SU-DHL-6 (cell line): ENCODE measurements around the gene SPRY4.

Experiments used
- H2AFZ ChIP-seq: fragments of 200-600 bp; sonication (generic); 2 replicates; pipeline ENCODE4 v1.6.1; 2014; ENCODE audit warnings: low read depth, mild to moderate bottlenecking, moderate library complexity, mixed read lengths, antibody characterized with exemption, low read length; ENCODE audit not compliant: severe bottlenecking
- H3F3A ChIP-seq: fragments of 200-600 bp; shearing (Covaris generic); 2 replicates; pipeline ENCODE4 v1.6.0; 2016; ENCODE audit warnings: antibody characterized with exemption, mild to moderate bottlenecking; ENCODE audit not compliant: insufficient read depth
- H3K27ac ChIP-seq: fragments of 200-600 bp; sonication (generic); 2 replicates; pipeline ENCODE4 v1.5.1; 2016; ENCODE audit warnings: low read depth, mild to moderate bottlenecking, low read length, moderate library complexity, mixed read lengths
- H3K27me3 ChIP-seq: fragments of 200-600 bp; sonication (generic), shearing (Covaris generic); 2 replicates; pipeline ENCODE4 v1.6.0; 2014; ENCODE audit warnings: mild to moderate bottlenecking, low read length
- H3K36me3 ChIP-seq: fragments of 200-600 bp; sonication (generic); 2 replicates; pipeline ENCODE4 v1.6.1; 2014; ENCODE audit warnings: mild to moderate bottlenecking, low read length, mixed read lengths
- H3K4me2 ChIP-seq: fragments of 300-600, 200-600 bp; shearing (Covaris generic), sonication (generic); 2 replicates; pipeline ENCODE4 v1.6.0; 2014; ENCODE audit warnings: low read length, low read depth, mild to moderate bottlenecking; ENCODE audit not compliant: poor library complexity, severe bottlenecking
- H3K4me3 ChIP-seq: fragments of 200-600 bp; sonication (generic); 2 replicates; pipeline ENCODE4 v1.5.1; 2014; ENCODE audit warnings: antibody characterized with exemption, low read length, mild to moderate bottlenecking, mixed read lengths; ENCODE audit not compliant: insufficient read depth, poor library complexity, severe bottlenecking
- H3K79me2 ChIP-seq: fragments of 200-600 bp; sonication (generic); 2 replicates; pipeline ENCODE4 v1.6.1; 2014; ENCODE audit warnings: mild to moderate bottlenecking, low read length, moderate library complexity; ENCODE audit not compliant: insufficient read depth
- H3K9ac ChIP-seq: fragments of 200-600 bp; sonication (generic); 2 replicates; pipeline ENCODE4 v1.7.0; 2014; ENCODE audit warnings: mild to moderate bottlenecking, low read length
- H3K9me2 ChIP-seq: fragments of 200-600 bp; sonication (generic); replicated peaks from 2 replicates; pipeline ENCODE4 v1.6.1; 2014; ENCODE audit warnings: low read length; ENCODE audit not compliant: insufficient read depth
- H3K9me3 ChIP-seq: fragments of 200-600 bp; sonication (generic); 2 replicates; pipeline ENCODE4 v1.6.1; 2014; ENCODE audit warnings: low read length, mixed read lengths; ENCODE audit not compliant: insufficient read depth
- H4K20me1 ChIP-seq: fragments of 200-600 bp; sonication (generic); 2 replicates; pipeline ENCODE4 v1.6.1; 2014; ENCODE audit warnings: low read depth, mild to moderate bottlenecking, antibody characterized with exemption, low read length, moderate library complexity, mixed read lengths
- CTCF ChIP-seq: fragments of 200-600 bp; sonication (generic); IDR thresholded peaks from one replicate; pipeline ENCODE4 v1.5.1; 2017; ENCODE audit warnings: antibody characterized with exemption, mild to moderate bottlenecking, low read length, moderate library complexity; ENCODE audit not compliant: insufficient read depth, poor library complexity, severe bottlenecking
- EZH2phosphoT487 ChIP-seq: fragments of 200-600 bp; sonication (generic), shearing (Covaris generic); conservative IDR thresholded peaks from 2 replicates; pipeline ENCODE4 v1.6.1; 2018; ENCODE audit warnings: mild to moderate bottlenecking, antibody characterized with exemption, low read length, moderate library complexity, mixed read lengths

SPRY4 gene

GRCh38 chr5:142322403-142322746 is 2.4 kb downstream of the SPRY4 start:
- TF ChIP-seq EZH2phosphoT487, result no peak
- TF ChIP-seq CTCF, result no peak
- Histone ChIP-seq H3K4me3 (no peak overlapping the region), H3K4me2 (no peak overlapping the region), H3K36me3 (no peaks in the 10 kb centered on the region), H3K9me3 (no peaks in the 10 kb centered on the region), H3K79me2 (no peaks in the 10 kb centered on the region), H4K20me1 (no peaks in the 10 kb centered on the region), H3K9ac (no peak overlapping the region), H2AFZ (no peak overlapping the region), H3F3A (no peaks in the 10 kb centered on the region), H3K9me2 (no peaks in the 10 kb centered on the region), H3K27me3 (no peaks in the 10 kb centered on the region), H3K27ac (no peak overlapping the region)

GRCh38 chr5:142320851-142321560 is 3.8 kb downstream of the SPRY4 start:
- Histone ChIP-seq H3K79me2 (no peaks in the 10 kb centered on the region), H3K9me2 (no peaks in the 10 kb centered on the region), H3K9ac (no peak overlapping the region), H3K9me3 (no peaks in the 10 kb centered on the region), H3F3A (no peaks in the 10 kb centered on the region), H4K20me1 (no peaks in the 10 kb centered on the region), H3K27ac (no peak overlapping the region), H3K4me3 (no peak overlapping the region), H3K4me2 (no peak overlapping the region), H3K27me3 (no peaks in the 10 kb centered on the region), H3K36me3 (no peaks in the 10 kb centered on the region), H2AFZ (no peak overlapping the region)
- no peak for TF ChIP-seq EZH2phosphoT487
- no peak for TF ChIP-seq CTCF

GRCh38 chr5:142320430-142320738 is 4.4 kb downstream of the SPRY4 start:
- no peaks in the 10 kb centered on the region for H3K79me2 ChIP-seq
- H3K36me3 ChIP-seq, result no peaks in the 10 kb centered on the region
- H3K27ac ChIP-seq, result no peak overlapping the region
- H3K9me3 ChIP-seq, result no peaks in the 10 kb centered on the region
- no peak overlapping the region for H3K9ac ChIP-seq
- no peak overlapping the region for H2AFZ ChIP-seq
- TF ChIP-seq EZH2phosphoT487, result no peak
- no peak for TF ChIP-seq CTCF
- no peaks in the 10 kb centered on the region for H4K20me1 ChIP-seq
- H3F3A ChIP-seq, result no peaks in the 10 kb centered on the region
- H3K9me2 ChIP-seq, result no peaks in the 10 kb centered on the region
- no peak overlapping the region for H3K4me3 ChIP-seq
- H3K4me2 ChIP-seq, result no peak overlapping the region
- no peaks in the 10 kb centered on the region; the same call in 1 of the 2 replicates for H3K27me3 ChIP-seq
